ENCODE results near the gene KMO. TPM values are rescaled to one million over a fixed set of nuclear protein-coding genes. Genes with fewer than 3 reads are reported as not detected.

KMO gene
- total and polyA plus RNA-seq, 2 of the 4 experiments (the other 2 are of a cell fraction) = not detected

DNA sequence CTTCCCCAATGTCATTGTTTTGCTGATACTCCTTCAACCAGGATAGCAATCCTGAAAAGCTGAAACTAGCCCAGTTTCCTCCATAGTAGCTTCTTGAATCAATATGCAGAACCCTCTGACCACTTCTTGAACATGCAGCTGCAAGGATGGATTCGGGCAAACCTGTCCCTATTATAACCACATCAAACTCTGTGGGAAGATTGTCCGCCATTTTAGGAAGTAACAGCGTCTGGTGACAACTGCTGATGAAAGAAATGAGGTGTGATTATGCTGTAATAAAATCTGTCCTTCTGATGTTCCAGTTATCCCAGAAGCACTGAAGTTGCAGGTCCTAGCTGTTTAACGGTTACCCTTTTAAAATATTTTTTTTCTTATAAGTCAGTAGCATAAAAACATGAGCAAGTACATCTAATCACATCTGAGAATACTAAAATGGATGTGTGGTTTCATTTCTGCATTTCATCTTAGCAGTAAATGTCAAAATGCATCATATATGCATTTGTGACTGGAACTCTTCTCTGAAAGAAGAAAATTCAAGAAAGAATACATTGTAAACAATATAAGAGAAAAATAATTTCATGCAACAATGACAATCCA, 103.5 kb downstream of the KMO start:
- TF ChIP-seq MXI1 (IDR thresholded peaks at IDR 0.05; ENCODE audit: borderline replicate concordance, low read depth, low read length) = no peak
- TF ChIP-seq, protein P1, sequence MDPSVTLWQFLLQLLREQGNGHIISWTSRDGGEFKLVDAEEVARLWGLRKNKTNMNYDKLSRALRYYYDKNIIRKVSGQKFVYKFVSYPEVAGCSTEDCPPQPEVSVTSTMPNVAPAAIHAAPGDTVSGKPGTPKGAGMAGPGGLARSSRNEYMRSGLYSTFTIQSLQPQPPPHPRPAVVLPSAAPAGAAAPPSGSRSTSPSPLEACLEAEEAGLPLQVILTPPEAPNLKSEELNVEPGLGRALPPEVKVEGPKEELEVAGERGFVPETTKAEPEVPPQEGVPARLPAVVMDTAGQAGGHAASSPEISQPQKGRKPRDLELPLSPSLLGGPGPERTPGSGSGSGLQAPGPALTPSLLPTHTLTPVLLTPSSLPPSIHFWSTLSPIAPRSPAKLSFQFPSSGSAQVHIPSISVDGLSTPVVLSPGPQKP (IDR thresholded peaks at IDR 0.05; ENCODE audit: borderline replicate concordance, low read depth, low read length) = no peak
- intact Hi-C loops (cut with micrococcal nuclease) = loop anchor here (2.0 kb wide), 2 partner anchors 23 to 199 kb away; no protein-coding TSS in a partner anchor
- no TSS peak for BruUV-seq (replicated peaks)
- ChIA-PET POLR2A (ENCODE audit: unreplicated experiment) (interaction anchor here (0.5 kb wide), 1 partner anchor 203 kb away, joined by 3 read pairs; no protein-coding TSS in a partner anchor), CTCF (interaction anchor here (0.6 to 1.7 kb wide), 2 partner anchors 8 to 24 kb away, joined by 3 to 5 read pairs; no protein-coding TSS in a partner anchor)
- H3K14ac ChIP-seq (replicated peaks; ENCODE audit: low read depth, low read length) = no peak overlapping the region
- no peak overlapping the region for H3K9ac ChIP-seq (ENCODE audit: low read depth, low read length)
- H4K5ac ChIP-seq (ENCODE audit: low read depth, low read length) = peak overlapping the region; percentile 29; the same call in 1 of the 2 replicates
- no peak overlapping the region for H3K4me3 ChIP-seq (ENCODE audit: insufficient read depth, low read depth, low read length)
- H3K4me2 ChIP-seq (ENCODE audit: low read depth, low read length) = no peak overlapping the region
- in situ Hi-C loops (cut with MboI; ENCODE audit: low sequenced_read_pairs) = no loop called here
- no peak overlapping the region for H3K56ac ChIP-seq (ENCODE audit: extremely low read depth, insufficient read depth, low read length)
- DNase-seq (no peak), ATAC-seq (ENCODE audit: low read depth) (no peak)
- H2AK5ac ChIP-seq (ENCODE audit: low read depth, low read length) = no peak overlapping the region
- H3K4me1 ChIP-seq (ENCODE audit: control insufficient read depth, insufficient read depth, low read length) = peaks cover 12% of the 10 kb centered on the region
- H2BK120ac ChIP-seq (ENCODE audit: low read depth, low read length) = no peak overlapping the region
- 0 out of 2 replicates have a peak, but pooled peaks cover 6% of the 10 kb centered on the region for H4K20me1 ChIP-seq (ENCODE audit: insufficient read depth, low read length)
- H3K4ac ChIP-seq (ENCODE audit: low read depth, low read length) = no peak overlapping the region
- peaks cover 15 to 35% of the 10 kb centered on the region in 2 experiments for H3K79me1 ChIP-seq (ENCODE audit: low read depth in 1 of 2, low read length in 2 of 2)
- peaks cover 8% of the 10 kb centered on the region for H3K9me1 ChIP-seq (ENCODE audit: insufficient read depth, low read length)
- H2BK15ac ChIP-seq (ENCODE audit: low read depth, low read length) = no peak overlapping the region
- no CpG with 5 or more reads among the region's 4 CpGs for WGBS, 2 experiments (ENCODE audit: extremely low coverage in 2 of 2, insufficient read length in 1 of 2)
- H2BK20ac ChIP-seq (ENCODE audit: low read depth, low read length) = no peak overlapping the region
- no peak overlapping the region for H4K91ac ChIP-seq (ENCODE audit: insufficient read depth, low read depth, low read length)
- H3K36me3 ChIP-seq (ENCODE audit: control insufficient read depth, insufficient read depth, low read length) = peaks cover 3% of the 10 kb centered on the region; the same call in 1 of the 2 replicates
- H3K9me3 ChIP-seq (ENCODE audit: control insufficient read depth, insufficient read depth, low read length) = no peaks in the 10 kb centered on the region
- H3K27ac ChIP-seq (ENCODE audit: insufficient read depth, low read length) = no peak overlapping the region; the same call in 1 of the 2 replicates
- no peak overlapping the region for H2AFZ ChIP-seq (replicated peaks; ENCODE audit: low read length, poor library complexity)
- H3K23ac ChIP-seq (ENCODE audit: low read depth, low read length) = no peak overlapping the region
- H3K18ac ChIP-seq (ENCODE audit: low read depth, low read length) = peak overlapping the region; percentile 35; the same call in 1 of the 2 replicates
- no peak overlapping the region for H2AK9ac ChIP-seq (replicated peaks; ENCODE audit: low read depth, low read length, poor library complexity)
- dilution Hi-C loops (cut with HindIII; ENCODE audit: low sequenced_read_pairs, unreplicated experiment) = no loop called here
- no peaks in the 10 kb centered on the region for H3K27me3 ChIP-seq (ENCODE audit: control insufficient read depth, insufficient read depth, low read length)
- no peak overlapping the region for H4K8ac ChIP-seq (ENCODE audit: low read depth in 2 of 2, low read length in 2 of 2)
- H2BK5ac ChIP-seq (ENCODE audit: low read depth, low read length, poor library complexity, severe bottlenecking) = peak overlapping the region; percentile 36

All from IMR-90 (cell line).